Rectal smooth muscle tissue (tissue), 1 donor: ENCODE results near the gene ZMYND11.
"Not testable (repeated sequence)": the region's sequence is repeated elsewhere in the genome, so short reads cannot be mapped to it uniquely, and the experiment has no call there.

ENCODE experiments used
- H3K27ac ChIP-seq: one replicate; pipeline ENCODE4 v1.7.0; 2013; ENCODE audit warnings: low read depth, low read length, inconsistent platforms
- H3K27me3 ChIP-seq: one replicate; pipeline ENCODE4 v1.7.0; 2013; ENCODE audit warnings: low read length; ENCODE audit not compliant: control insufficient read depth, insufficient read depth
- H3K36me3 ChIP-seq: one replicate; pipeline ENCODE4 v1.7.0; 2013; ENCODE audit warnings: low read length; ENCODE audit not compliant: control insufficient read depth, insufficient read depth
- H3K4me1 ChIP-seq: one replicate; pipeline ENCODE4 v1.7.0; 2013; ENCODE audit warnings: low read length; ENCODE audit not compliant: control insufficient read depth, insufficient read depth
- H3K4me3 ChIP-seq: one replicate; pipeline ENCODE4 v1.7.0; 2013; ENCODE audit warnings: low read length
- H3K9ac ChIP-seq: one replicate; pipeline ENCODE4 v1.7.0; 2013; ENCODE audit warnings: low read length

ZMYND11 gene

DNA sequence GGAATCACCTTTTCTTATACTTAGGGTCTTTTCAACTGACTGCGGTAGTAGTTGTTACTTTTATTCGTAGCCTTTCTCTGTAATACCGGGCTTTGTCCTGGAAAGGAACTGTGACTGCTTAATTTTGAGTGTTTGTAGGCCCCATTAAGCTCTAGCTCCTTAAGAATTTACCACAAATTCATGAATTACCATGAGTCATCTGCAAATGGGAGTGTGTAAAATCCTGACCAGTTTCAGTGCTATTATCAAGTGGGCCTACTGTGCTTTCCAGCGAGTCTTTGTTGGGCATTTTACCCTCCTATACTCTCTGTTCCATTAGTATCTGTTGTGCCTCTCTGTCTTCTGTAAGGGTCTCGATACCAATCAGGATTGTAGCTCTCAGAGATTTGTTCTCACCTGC is 49.7 kb downstream of the ZMYND11 start:
- H3K27ac ChIP-seq, result no peak overlapping the region
- peaks cover 3% of the 10 kb centered on the region for H3K36me3 ChIP-seq
- no peaks in the 10 kb centered on the region for H3K4me1 ChIP-seq
- no peaks in the 10 kb centered on the region for H3K27me3 ChIP-seq
- H3K9ac ChIP-seq, result no peak overlapping the region
- H3K4me3 ChIP-seq, result no peak overlapping the region

DNA sequence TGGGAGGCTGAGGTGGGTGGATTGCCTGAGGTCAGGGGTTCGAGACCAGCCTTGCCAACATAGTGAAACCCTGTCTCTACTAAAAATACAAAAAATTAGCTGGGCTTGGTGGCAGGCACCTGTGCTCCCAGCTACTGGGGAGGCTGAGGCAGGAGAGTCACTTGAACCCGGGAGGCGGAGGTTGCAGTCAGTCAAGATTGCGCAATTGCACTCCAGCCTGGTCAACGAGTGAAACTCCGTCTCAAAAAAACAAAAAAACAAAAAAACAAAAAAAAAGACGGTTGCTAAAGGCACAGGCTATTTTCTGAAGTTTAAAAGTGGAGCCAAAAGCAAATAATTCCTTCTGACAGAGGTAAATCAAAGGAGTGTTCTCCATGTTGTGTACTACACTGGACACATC is 50.3 kb downstream of the ZMYND11 start:
- H3K27ac ChIP-seq, result not testable (repeated sequence)

DNA sequence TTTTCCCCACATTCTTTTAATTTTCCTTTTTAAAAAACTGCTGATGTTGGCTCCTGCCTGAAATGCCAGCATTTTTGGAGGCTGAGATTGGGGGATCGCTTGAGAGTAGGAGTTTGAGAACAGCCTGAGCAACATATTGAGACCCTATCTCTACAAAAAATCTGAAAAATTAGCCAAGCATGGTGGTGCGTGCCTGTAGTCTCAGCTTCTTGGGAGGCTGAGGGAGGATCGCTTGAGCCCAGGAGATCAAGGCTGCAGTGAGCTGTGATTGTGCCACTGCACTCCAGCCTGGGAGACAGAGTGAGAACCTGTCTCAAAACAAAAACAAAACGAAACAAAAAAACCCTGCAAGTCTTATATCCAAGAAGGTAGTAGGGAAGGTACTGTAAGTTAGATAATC is 51.7 kb downstream of the ZMYND11 start:
- Histone ChIP-seq H3K9ac (no peak overlapping the region), H3K4me1 (no peaks in the 10 kb centered on the region), H3K27ac (no peak overlapping the region), H3K4me3 (no peak overlapping the region), H3K27me3 (no peaks in the 10 kb centered on the region), H3K36me3 (no peaks in the 10 kb centered on the region)

More for the DNA sequence above, 50.3 kb downstream of the ZMYND11 start:
- not testable (repeated sequence) for H3K4me3 ChIP-seq, H3K4me1 ChIP-seq, H3K27me3 ChIP-seq, H3K9ac ChIP-seq, H3K36me3 ChIP-seq

DNA sequence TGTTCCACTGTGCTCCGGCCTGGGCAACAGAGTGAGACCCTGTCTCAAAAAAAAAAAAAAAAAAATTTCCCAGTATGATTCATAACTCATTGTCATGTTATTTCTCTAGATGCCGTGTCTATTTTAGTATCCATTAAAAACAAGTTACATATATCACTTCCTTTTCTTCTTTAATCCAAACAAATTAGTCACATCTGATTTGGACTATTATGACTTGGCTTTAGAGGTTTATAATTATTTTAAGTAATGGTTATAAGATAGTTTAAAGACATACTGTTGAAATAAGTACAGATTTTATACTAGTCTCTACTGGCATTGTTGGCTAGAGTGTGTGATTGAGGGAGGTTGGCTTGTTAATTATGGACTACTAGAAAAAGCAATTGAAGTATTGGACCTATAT is 53.3 kb downstream of the ZMYND11 start:
- no peaks in the 10 kb centered on the region for H3K36me3 ChIP-seq

DNA sequence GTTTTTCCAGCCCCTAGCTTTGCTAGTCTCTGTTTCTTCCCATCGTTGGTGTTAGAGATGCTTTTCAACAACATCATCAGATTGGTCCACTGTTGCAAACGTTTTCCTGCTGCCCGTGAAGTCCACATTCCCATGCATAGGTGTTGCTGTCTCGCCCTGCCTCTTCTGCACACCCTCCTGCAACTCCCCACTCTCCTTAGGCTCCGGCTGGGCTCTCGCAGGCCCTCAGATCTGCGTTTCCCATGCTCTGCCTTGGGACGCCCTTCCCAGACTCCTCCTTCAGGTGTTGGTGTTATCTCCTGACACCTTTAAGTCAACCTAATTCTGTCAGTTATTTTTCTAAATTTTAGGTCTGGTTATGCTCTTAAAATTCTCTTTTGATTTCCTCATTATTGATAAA is 55.0 kb downstream of the ZMYND11 start:
- Histone ChIP-seq H3K27ac (no peak overlapping the region), H3K36me3 (no peaks in the 10 kb centered on the region), H3K4me1 (no peaks in the 10 kb centered on the region), H3K9ac (no peak overlapping the region), H3K4me3 (no peak overlapping the region), H3K27me3 (no peaks in the 10 kb centered on the region)

More for the DNA sequence above, 53.3 kb downstream of the ZMYND11 start:
- Histone ChIP-seq H3K9ac (no peak overlapping the region), H3K27me3 (no peaks in the 10 kb centered on the region), H3K4me1 (no peaks in the 10 kb centered on the region), H3K27ac (no peak overlapping the region), H3K4me3 (no peak overlapping the region)

DNA sequence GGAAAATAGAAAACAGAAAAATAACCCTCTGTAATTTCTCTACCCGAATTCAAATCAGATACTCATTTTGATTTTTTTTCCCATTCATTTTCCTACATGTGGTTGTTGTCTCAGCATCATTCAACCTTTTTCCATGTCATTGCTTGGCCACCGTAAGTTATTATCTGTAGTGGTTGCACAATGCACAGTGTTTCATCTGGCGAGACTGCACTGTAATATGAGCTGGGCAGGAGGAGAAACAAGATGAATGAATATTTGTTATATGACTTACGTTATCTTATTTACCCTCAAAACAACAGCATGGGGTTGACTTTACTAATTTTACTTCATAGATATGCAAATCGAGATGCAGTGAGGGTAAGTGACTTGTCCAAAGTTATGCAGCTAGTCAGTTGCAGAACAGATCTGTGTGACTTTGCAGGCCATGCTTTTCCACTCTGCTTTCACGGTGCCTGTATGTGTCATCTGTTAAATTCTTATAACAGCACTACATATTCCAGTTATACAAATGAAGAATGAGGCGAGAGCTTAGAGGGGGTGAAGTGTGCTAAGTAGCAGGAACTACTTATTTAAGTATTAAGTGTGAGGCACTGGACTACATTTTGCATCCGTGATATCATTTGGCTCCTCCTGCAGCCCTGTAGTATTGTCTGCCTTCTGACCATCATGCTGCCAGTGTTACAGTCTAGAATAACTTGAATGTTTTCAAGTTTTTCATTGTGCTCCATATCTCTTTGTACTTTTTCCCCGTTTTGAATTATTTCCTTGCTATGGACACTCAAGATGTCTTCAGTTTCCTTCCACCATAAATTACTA is 56.7 kb downstream of the ZMYND11 start:
- Histone ChIP-seq H3K4me1 (no peaks in the 10 kb centered on the region), H3K36me3 (no peaks in the 10 kb centered on the region), H3K27ac (no peak overlapping the region), H3K9ac (no peak overlapping the region), H3K27me3 (no peaks in the 10 kb centered on the region), H3K4me3 (no peak overlapping the region)

DNA sequence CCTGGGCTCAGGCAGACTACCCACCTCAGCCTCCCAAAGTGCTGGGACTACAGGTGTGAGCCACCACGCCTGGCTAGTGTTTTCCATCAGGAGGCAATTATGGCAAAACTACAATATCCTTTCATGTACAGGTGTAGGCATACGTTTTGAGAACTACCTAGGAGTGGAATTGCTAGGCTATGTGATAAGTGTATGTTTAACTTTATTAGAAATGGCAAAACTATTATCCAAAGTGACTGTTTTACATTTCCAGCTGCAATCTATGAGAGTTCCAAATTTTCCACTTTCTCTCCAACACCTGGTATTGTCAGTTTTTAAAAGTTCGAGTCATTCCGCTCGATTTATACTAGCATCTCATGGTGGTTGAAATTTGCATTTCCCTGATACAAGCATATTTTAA is 59.0 kb downstream of the ZMYND11 start:
- Histone ChIP-seq H3K27me3 (no peaks in the 10 kb centered on the region), H3K4me1 (no peaks in the 10 kb centered on the region), H3K4me3 (no peak overlapping the region), H3K36me3 (no peaks in the 10 kb centered on the region), H3K9ac (no peak overlapping the region), H3K27ac (no peak overlapping the region)

DNA sequence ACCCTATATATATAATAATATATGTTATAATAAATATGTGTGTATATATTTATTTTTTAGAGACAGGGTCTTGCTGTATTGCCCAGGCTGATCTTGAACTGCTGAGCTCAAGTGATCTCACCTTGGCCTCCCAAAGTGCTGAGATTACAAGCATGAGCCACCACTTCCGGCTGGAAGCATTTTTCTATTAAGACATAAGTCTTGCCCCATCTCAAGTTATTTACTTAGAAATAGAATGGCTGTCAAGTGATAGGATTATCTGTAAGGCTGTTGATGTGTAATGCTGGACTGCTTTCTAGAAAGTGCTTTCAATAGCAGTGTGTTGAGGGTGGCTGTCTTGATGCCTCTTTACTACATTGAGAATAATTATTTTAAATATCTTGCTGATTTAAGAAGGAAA is 65.2 kb downstream of the ZMYND11 start:
- Histone ChIP-seq H3K27me3 (no peaks in the 10 kb centered on the region), H3K9ac (no peak overlapping the region), H3K4me1 (no peaks in the 10 kb centered on the region), H3K36me3 (no peaks in the 10 kb centered on the region), H3K27ac (no peak overlapping the region), H3K4me3 (no peak overlapping the region)

DNA sequence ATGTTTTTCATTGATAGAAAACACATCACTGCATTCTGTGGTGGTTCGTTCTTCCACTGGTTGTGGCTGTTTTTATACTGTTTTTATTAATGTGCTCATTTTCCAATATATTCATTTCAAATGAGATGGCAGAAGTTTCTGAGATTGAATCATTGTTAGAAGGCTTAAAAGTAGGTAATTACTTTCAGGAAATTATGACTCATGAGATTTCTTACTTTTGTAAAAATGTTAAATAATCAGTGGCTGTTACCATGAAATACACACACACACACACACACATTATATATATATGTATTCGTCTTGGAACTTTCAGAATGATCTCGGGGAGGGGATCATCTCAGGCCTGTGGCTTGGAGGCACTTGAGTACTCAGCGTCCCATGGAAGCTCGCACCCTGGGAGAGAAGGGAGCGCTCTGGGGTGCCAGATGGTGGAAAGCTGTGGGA is 66.1 kb downstream of the ZMYND11 start:
- Histone ChIP-seq H3K27me3 (no peaks in the 10 kb centered on the region), H3K27ac (no peak overlapping the region), H3K4me1 (no peaks in the 10 kb centered on the region), H3K36me3 (no peaks in the 10 kb centered on the region), H3K4me3 (no peak overlapping the region), H3K9ac (no peak overlapping the region)

DNA sequence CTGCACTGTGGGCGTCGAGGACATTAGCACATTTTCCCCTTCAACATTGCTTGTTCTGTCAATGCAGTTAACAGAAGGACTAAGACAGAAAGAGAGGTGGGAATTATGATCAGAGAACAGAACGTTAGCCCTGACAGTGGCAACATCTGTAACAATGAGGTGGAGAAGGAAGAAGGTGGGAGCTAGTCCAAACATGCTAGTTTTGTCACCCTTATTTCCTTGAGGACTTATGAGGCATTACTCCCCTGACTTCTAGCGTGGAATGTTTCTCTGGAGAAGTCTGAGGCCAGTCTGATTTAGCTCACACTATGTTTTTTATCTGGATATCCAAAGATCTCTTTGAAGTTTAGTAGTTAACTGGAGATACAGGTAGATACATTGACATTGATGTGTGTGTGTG is 73.4 kb downstream of the ZMYND11 start:
- H3K9ac ChIP-seq, result no peak overlapping the region
- H3K27ac ChIP-seq, result no peak overlapping the region
- H3K4me1 ChIP-seq, result no peaks in the 10 kb centered on the region
- no peaks in the 10 kb centered on the region for H3K36me3 ChIP-seq
- no peaks in the 10 kb centered on the region for H3K27me3 ChIP-seq
- no peak overlapping the region for H3K4me3 ChIP-seq

DNA sequence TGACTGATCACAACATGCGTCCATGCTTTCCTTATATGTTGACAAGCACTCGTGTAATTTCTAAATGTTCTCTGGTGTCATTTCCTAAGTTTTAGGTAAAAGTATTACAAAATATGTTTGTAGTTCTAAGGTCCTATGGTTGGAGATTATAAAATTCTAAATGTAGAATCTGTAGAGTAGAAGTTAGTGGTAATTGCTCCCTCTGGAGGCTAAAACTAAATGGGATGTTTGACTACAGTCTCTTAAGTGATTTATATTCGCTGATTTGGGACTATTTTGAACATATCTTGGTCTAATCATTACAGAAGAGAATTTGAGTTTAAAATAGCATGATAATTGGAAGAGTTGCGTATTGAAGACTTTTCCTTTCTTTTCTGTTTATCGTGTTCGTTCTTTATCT is 74.1 kb downstream of the ZMYND11 start:
- no peak overlapping the region for H3K27ac ChIP-seq
- no peaks in the 10 kb centered on the region for H3K4me1 ChIP-seq
- H3K27me3 ChIP-seq, result no peaks in the 10 kb centered on the region
- H3K4me3 ChIP-seq, result no peak overlapping the region
- no peaks in the 10 kb centered on the region for H3K36me3 ChIP-seq
- no peak overlapping the region for H3K9ac ChIP-seq

DNA sequence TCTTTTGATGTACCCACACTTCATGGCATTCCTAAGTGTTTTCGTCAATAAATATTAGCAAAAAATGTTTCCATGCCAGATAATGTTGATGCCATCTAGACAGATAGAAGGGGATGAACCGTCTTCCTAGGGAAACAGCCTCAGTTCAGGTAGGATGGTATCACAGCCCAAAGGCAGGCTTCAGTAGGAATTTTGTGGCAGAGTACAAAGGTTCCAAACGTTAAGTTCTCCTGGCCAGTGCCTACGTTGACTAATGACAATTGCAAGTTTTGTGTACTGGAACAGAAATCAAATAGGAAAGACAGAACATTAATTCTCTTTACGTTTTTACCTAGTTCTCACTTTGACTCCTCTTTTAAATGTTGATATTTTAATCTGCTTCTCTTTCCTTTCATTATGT is 75.0 kb downstream of the ZMYND11 start:
- Histone ChIP-seq H3K27me3 (no peaks in the 10 kb centered on the region), H3K36me3 (no peaks in the 10 kb centered on the region), H3K27ac (no peak overlapping the region), H3K4me1 (no peaks in the 10 kb centered on the region), H3K4me3 (no peak overlapping the region), H3K9ac (no peak overlapping the region)

DNA sequence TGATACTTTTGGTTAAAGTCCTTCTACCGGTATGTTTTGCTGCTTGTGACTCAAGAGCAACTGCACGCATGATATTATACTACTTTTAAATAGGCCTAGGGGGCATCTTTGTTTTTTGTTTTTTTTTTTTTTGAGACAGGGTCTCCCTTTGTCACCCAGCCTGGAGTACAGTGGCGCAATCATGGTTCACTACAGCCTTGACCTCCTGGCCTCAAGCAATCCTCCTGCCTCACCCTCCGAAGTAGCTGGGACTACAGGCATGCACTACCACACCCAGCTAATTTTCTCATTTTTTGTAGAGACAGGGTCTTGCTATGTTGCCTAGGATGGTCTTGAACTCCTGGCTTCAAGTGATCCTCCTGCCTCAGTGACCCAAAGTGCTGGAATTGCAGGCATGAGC is 80.2 kb downstream of the ZMYND11 start:
- Histone ChIP-seq H3K9ac (no peak overlapping the region), H3K27ac (no peak overlapping the region), H3K36me3 (no peaks in the 10 kb centered on the region)

More for the DNA sequence above, 80.2 kb downstream of the ZMYND11 start:
- Histone ChIP-seq H3K27me3 (no peaks in the 10 kb centered on the region), H3K4me3 (no peak overlapping the region), H3K4me1 (peaks cover 7% of the 10 kb centered on the region)
